ENCODE results near the gene TMOD2. TPM values are rescaled to one million over a fixed set of nuclear protein-coding genes. Genes with fewer than 3 reads are reported as not detected.

Gene TMOD2
- 6.0 TPM for polyA plus RNA-seq (ENCODE audit: insufficient read length)

- DNase-seq (ENCODE audit: low read depth), result no peak
These were observed at the start of gene TMOD2 for GRCh38 chr15:51750792-51751696. TMOD2 (plus strand) TSS chr15:51751597; CDS start chr15:51766442, 14,845 bp downstream.

- no peak for DNase-seq (ENCODE audit: low read depth)
These were observed 48.7 kb upstream of the TMOD2 start for GRCh38 chr15:51702710-51703109.

DNA sequence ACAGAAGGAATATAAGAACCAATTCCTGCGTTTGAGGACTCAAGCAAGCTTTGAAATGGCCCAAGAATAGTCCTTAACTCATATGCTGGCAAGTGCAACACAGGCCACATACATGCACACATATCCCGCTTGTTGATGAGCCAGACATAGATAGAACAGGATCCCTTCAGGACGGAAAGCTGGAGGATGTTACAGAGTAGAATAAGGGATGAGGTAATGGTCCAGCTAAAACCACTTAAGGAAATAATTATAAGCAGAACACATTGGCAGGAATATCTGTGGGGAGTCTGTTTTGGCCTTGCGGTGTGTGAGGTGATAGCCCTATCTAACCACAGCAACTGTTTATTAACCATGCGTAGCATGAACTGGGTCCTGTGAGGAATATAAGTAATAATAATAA lies 45.1 kb upstream of the TMOD2 start:
- peak; percentile 90 for DNase-seq (ENCODE audit: low read depth)

- DNase-seq (ENCODE audit: low read depth), result no peak
These were observed 44.3 kb upstream of the TMOD2 start for GRCh38 chr15:51706926-51707608.

- DNase-seq (ENCODE audit: low read depth), result peak; percentile 88
These were observed 43.4 kb upstream of the TMOD2 start for GRCh38 chr15:51708013-51708412.

DNA sequence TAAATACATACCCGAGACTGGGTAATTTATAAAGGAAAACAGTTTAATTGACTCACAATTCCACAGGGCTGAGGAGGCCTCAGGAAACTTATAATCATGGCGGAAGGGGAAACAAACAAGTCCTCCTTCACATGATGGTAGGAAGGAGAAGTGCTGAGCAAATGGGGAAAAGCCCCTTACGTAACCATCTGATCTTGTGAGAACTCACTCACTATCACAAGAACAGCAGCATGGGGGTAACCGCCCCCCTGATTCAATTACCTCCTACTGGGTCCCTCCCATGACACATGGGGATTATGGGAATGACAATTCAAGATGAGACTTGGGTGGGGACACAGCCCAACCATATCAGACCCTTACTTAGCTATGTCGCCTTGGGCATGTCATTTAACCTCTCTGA lies 42.4 kb upstream of the TMOD2 start:
- no peak for DNase-seq (ENCODE audit: low read depth)

DNA sequence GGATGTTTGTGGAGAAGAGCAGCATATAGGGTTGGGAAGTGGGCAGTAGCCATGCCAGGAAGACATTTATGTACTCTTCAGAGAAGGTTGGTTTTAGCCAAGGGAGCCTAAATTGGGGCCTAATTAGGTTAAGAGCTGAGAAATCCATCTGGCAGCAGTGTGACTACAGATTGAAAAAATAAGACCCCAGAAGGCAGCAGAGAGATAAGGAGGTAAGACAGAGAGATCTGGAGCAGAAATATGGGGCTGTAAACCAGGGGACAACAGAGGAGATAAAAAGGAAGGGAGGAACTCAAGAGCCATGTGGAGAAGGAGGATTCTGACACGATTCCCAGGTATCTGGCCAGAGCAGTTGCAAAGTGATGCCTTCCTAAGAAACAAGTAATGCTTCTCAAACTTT lies 37.2 kb upstream of the TMOD2 start:
- no peak for DNase-seq (ENCODE audit: low read depth)

DNA sequence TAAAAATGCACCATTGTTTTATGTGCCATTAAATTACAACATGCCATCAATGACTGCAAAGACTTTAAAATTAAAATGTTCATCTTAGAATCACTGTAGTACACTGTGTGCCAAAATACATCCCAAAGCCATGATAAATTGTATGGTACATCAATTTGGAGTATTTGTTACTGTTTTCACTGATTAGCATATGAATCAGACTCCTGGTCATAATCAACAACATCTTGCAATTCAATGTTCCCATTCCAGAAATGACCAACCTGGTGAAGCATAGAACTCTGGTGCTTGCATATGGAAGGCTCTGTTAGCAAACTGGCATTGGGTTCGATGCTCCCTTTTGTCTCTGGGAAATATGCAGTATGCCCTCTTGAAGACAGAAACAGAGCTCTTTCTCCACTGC lies 36.5 kb upstream of the TMOD2 start:
- DNase-seq (ENCODE audit: low read depth), result no peak

DNA sequence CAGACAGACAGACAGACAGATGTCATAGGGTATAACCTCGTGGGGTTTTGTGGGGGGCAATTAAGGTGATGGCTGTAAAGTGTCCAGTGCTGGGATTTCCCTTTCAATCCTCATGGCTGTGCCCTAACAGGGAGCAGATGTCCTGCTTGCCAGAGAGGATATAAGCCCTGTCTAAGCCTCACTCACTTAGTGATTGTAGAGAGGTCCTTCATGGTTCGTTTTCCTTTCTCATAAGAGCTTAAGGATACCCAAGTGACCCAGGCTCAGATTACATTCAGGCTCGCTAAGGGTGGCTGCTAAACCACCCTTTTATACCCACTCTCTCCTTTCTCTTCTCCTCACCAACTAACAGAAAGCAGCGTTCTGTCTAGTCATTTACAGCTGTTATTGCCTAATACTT lies 33.2 kb upstream of the TMOD2 start:
- no peak for DNase-seq (ENCODE audit: low read depth)

GRCh38 chr15:51718746-51719145 lies 32.7 kb upstream of the TMOD2 start:
- no peak for DNase-seq (ENCODE audit: low read depth)

DNA sequence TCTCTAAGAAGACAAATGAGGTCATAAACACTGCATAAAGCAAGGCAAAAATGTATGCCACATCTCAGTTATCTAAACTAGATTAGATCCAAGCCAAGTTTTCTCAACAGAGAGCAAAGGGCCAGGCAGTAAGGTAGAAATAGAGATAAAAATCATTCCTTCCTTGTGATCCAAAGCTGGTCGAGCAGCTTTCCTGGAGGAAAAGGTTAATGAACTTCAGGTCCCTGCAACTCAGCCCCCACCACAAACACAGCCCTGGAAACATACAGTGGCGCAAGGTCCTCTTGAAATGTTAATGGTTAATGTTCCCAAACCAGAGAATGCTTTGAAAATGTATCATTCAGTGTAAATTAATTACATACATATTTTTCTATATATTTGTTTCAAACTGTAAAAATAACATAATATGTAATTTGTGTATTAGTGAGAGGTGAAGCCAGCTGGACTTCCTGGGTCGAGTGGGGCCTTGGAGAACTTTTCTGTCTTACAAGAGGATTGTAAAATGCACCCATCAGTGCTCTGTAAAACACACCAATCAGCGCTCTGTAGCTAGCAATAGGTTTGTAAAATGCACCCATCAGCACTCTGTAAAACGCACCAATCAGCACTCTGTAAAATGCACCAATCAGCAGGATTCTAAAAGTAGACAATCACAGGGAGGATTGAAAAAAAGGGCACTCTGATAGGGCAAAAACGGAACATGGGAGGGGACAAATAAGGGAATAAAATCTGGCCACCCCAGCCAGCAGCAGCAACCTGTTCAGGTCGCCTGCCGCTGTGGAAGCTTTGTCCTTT lies 31.0 kb upstream of the TMOD2 start:
- DNase-seq (ENCODE audit: low read depth), result no peak

DNA sequence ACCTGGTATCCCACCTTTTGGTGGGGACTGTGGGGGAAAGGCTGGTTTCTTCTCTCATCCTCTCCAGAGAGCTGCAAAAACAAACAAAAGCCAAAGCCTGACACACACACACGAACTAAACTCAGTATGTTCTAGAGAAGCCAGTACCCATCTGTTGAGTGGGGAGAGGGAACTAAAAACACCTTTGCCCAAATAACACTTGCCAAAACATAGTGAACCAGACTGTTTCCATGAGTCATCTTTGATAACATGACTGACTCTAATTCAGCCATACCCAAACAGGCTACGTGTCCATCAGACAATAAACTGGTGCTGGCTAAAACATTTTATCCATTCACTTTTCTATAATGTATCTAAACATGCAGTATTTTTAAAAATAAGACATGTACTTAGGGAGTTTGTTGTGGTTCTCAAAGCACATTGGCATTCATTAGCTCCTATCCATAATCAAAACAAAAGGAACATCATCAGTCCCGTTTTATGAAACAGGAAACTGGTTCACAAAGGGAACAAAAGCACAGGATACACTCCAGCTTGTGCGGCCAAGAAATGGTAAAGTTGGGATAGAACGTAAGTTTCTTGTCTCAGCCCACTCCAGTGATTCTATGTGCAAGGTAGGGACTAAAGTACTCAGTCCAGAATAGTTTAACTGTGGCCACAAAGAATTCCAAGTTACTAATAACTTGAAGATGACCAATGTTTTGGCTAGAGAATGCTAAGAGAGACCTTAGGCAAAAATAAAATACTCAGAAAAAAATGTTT lies 30.0 kb upstream of the TMOD2 start:
- no peak for DNase-seq (ENCODE audit: low read depth)

DNA sequence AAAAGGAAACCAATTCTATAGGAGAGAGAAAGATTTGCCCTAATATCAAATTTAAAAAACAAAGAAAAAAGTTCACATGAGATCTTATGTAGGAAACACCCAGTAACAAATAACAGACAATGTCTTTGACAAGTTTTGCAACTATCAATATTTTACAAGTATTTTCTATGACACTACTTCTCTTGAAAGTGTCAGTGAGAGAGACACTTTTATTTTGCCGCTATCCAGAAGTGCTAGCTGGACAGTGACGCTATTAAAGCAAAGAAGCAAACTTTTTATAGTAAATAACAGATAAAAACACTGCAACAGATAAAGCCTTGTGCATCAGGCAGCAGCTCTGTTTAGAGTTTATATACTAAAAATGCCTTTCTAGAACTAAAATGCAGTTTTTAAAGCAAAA lies 27.2 kb upstream of the TMOD2 start:
- DNase-seq (ENCODE audit: low read depth), result no peak

DNA sequence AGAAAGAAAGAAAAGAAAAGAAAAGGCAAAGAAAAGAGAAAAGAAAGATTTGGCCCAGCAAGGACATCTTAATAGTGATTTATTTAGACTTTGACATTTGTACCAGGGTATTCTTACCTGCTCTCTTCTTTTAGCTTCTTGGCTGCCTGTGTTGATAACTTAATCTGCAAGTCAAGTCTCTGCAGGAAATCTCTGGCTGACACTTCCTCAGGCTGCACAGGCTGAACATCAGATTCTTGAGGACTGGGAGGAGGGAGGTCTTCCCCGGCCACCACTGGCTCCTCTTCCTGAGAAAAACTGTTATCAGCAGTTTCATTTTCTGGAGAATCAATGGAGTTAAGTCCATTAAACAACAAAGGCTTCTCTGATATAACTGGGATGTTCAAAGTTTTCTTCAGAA lies 26.7 kb upstream of the TMOD2 start:
- no peak for DNase-seq (ENCODE audit: low read depth)

DNA sequence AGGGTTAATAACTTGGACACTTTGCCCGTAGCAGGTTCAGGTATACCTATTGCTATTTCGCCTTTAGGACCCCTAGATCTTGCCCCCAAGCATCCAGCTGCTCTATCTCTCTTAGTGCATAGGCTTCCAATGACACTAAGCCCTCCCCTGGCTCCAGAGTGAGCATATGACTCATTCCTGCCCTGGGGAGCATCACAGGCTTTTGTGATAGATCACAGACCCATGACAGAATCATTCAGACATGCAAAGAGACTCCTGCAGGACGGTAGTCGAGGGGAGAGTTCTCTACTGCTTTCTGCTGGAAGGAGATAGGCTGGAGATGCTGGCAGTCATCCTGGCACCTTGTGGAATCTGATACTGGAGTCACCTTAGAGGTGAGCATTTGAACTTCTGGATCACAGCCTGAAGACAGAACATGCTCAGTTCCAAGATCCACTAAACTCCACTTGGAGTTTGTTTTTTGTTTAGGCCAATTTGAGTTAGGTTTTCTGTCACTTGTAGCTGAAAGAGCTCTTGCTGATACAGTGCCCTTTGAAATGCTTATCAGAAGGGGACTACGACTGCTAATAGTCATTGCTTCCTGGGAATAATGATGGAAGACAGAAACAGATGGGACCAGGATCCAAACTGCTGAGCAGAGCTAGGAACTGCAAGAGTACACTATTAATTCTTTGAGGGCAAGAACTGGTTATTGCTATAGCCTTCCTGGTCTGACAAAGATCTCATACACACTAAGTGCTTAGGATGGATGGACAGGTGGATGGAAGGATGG lies 24.9 kb upstream of the TMOD2 start:
- no peak for DNase-seq (ENCODE audit: low read depth)

DNA sequence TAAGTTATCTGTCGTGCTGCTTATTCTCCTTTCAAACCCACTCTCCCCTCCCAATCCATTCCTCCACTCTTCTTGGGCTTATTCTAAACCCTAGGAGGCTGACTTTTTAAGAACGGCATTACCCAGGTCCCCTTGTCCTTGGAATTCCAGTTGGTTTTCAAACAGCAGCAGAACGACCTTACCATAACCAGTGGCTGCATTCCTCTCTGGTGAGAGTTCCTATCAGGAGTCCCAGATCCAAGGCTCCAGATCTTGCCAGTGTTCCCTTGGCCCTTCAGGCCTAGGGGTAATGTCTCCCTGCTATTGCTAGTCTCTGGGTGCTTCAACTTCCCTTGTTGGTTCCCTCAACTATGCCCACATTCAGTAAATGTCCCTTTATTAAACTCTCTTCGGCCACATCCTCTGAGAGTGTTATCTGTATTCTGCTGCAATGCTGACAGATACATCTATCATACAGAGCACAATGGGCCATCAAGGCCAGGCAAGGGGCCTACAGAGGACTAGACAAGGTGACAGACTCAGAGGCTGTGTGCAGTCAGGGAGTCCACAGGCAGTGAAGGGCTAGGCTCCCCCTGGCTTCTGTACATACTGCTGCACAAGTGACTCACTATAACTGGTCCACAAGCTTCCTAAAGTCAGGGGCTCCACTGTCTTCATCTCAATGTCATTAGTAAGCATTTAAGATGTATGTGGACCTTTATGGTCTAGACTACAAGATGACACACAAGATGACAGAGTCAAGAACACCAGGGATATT lies 24.1 kb upstream of the TMOD2 start:
- no peak for DNase-seq (ENCODE audit: low read depth)

DNA sequence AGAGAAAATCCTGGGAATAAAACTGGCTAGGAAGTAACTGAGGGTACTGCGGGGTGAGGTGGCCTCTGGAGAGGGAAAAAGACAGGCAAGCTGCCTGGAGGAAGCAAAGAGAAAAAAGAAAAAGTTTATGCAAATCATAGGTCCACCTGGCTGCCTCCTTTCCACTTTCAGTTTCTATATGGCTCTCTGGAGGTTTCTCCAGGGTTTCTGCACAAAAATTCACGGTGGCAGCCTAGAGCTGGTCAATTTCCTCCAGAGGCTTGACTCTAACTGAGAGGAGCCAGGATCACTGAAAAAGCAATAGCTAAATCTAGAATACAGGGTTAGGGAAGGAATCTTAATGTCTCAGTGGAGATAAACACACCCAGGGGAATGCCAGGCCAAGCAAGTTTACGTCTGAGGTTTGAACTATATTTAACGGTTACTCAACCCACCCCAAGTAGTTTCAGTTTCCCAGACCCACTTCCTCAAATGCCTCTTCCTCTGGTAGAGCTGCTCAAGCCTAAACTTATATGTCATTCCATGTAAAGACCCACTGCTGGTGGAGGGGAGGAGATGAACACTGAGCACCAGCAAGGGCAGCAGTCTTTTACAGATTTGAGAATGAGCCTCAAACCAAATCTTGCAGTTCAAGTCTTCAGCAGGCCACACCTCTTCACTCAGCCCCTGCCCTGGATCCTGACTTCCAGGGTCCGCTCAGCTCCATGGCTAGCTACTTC lies 19.7 kb upstream of the TMOD2 start:
- DNase-seq (ENCODE audit: low read depth), result no peak

DNA sequence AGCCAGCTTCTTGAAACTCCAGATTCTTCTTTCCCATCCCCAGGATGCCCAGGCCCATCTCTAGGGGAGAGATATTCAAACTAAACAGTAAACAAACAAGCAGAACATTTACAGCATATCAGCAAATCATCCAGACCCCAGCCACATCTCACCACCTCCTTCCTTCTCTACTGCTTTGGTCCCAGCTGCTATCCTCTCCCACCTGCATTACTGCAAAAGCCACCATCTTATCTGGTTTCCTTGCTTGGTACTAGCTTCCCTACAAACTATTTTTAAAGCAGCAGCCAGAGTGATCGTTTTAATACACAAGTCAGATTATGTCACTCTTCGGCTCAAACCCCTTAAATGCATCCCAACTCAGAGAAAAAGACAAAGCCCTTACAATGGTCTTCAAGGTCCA lies 18.8 kb upstream of the TMOD2 start:
- DNase-seq (ENCODE audit: low read depth), result no peak
